HepG2 (cell line): ENCODE results near the gene TBC1D20. TPM values are rescaled to one million over a fixed set of nuclear protein-coding genes. Genes with fewer than 3 reads are reported as not detected.

Experiments
- ATAC-seq: fragments of 200-7000 bp; cut with Tn5 transposase; 3 replicates; pipeline ENCODE4 v1.9.1; 2020; ENCODE audit warnings: mild to moderate bottlenecking, moderate library complexity
- BruUV-seq: library from RNA; stranded (reverse); fragments of 400-500 nt; replicated peaks from 2 replicates; lab custom pipeline; 2021; lab: Mats Ljungman, UMichigan
- CTCF ChIA-PET: fragments of 300-600 bp; formaldehyde crosslinking; extraction: SDS; loops from one replicate; lab custom pipeline; 2021; ENCODE audit warnings: low total read pairs, inconsistent platforms, low intra/inter-chr PET ratio; lab: Yijun Ruan, JAX
- POLR2A ChIA-PET: fragments of 350-600 bp; sonication (Branson Sonifier 250); formaldehyde crosslinking; loops from one replicate; lab custom pipeline; 2020; ENCODE audit warnings: antibody characterized with exemption, inconsistent platforms; lab: Yijun Ruan, JAX
- DNase-seq: peaks from one replicate; pipeline ENCODE4 v3.0.0-alpha.2; 2015; ENCODE audit warnings: low spot score
- FAIRE-seq: peaks from 3 replicates; lab custom pipeline; 2011; peaks lifted over from hg19 to GRCh38; lab: Jason Lieb, UNC
- H2AFZ ChIP-seq: one replicate; pipeline ENCODE4 v1.6.1; 2011; ENCODE audit warnings: low read length, inconsistent platforms
- H3K27ac ChIP-seq: fragments of 300-600 bp; 3 replicates; pipeline ENCODE4 v1.8.0; 2011; ENCODE audit warnings: mixed run types, mild to moderate bottlenecking, mixed read lengths, low read length, inconsistent platforms; ENCODE audit not compliant: insufficient read depth; ENCODE audit errors: extremely low read length
- H3K27me3 ChIP-seq, 2 experiments: fragments of 200-600 bp in 1 of 2; 2 replicates in 1 of 2; 3 replicates in 1 of 2; pipeline versions ENCODE4 v1.6.0 to v1.8.0; 2011; ENCODE audit warnings: low read length in 2 of 2, mild to moderate bottlenecking in 2 of 2, moderate library complexity in 2 of 2, inconsistent platforms in 1 of 2; ENCODE audit not compliant: insufficient read depth in 2 of 2, control insufficient read depth in 1 of 2
- H3K36me3 ChIP-seq, 2 experiments: fragments of 200-600 bp in 1 of 2; replicated peaks in 1 of 2; 2 replicates in 1 of 2; 3 replicates in 1 of 2; pipeline versions ENCODE4 v1.5.1 to v1.8.0; 2011; ENCODE audit warnings: low read length in 2 of 2, inconsistent platforms in 1 of 2; ENCODE audit not compliant: insufficient read depth in 2 of 2, control insufficient read depth in 1 of 2
- H3K4me1 ChIP-seq: 2 replicates; pipeline ENCODE4 v1.5.1; 2012; ENCODE audit warnings: low read length, inconsistent platforms; ENCODE audit not compliant: insufficient read depth
- H3K4me2 ChIP-seq: 2 replicates; pipeline ENCODE4 v1.6.0; 2011; ENCODE audit warnings: low read depth, low read length, inconsistent platforms
- H3K4me3 ChIP-seq, 3 experiments: fragments of 200-600 bp in 1 of 3; sonication (generic), shearing (Covaris generic) in 1 of 3; replicated peaks in 1 of 3; 2 replicates each; pipeline ENCODE4 v1.5.1; 2011 to 2016; ENCODE audit warnings: low read length in 3 of 3, inconsistent platforms in 2 of 3, low read depth in 2 of 3, mild to moderate bottlenecking in 2 of 3, control low read depth in 1 of 3, mixed read lengths in 1 of 3; ENCODE audit not compliant: insufficient read depth in 1 of 3
- H3K79me2 ChIP-seq: one replicate; pipeline ENCODE4 v1.6.1; 2011; ENCODE audit warnings: low read length, inconsistent platforms; ENCODE audit not compliant: insufficient read depth
- H3K9ac ChIP-seq: 2 replicates; pipeline ENCODE4 v1.6.0; 2011; ENCODE audit warnings: mild to moderate bottlenecking, low read depth, low read length, inconsistent platforms; ENCODE audit not compliant: insufficient read depth
- H3K9me3 ChIP-seq: 2 replicates; pipeline ENCODE4 v1.5.1; 2012; ENCODE audit warnings: mild to moderate bottlenecking, low read length
- H4K20me1 ChIP-seq: 2 replicates; pipeline ENCODE4 v1.6.0; 2011; ENCODE audit warnings: inconsistent platforms, mild to moderate bottlenecking, low read length, moderate library complexity; ENCODE audit not compliant: insufficient read depth
- CHCHD3 ChIP-seq: sonication (generic); formaldehyde crosslinking; IDR thresholded peaks from 2 replicates; pipeline ENCODE4 v1.8.0; 2022; ENCODE audit warnings: mild to moderate bottlenecking, missing genetic modification reagents, moderate library complexity
- DR1 ChIP-seq: sonication (generic); formaldehyde crosslinking; IDR thresholded peaks from 2 replicates; pipeline ENCODE4 v1.8.0; 2021; ENCODE audit warnings: mild to moderate bottlenecking, missing genetic modification reagents, inconsistent platforms
- GFI1 ChIP-seq: sonication (generic); formaldehyde crosslinking; IDR thresholded peaks from 2 replicates; pipeline ENCODE4 v1.5.0; 2020; ENCODE audit warnings: missing genetic modification reagents, mild to moderate bottlenecking, borderline replicate concordance
- NCOA2 ChIP-seq: sonication (generic); formaldehyde crosslinking; IDR thresholded peaks from 2 replicates; pipeline ENCODE4 v1.8.0; 2022; ENCODE audit warnings: inconsistent platforms
- NRL ChIP-seq: sonication (generic); formaldehyde crosslinking; IDR thresholded peaks from 2 replicates; pipeline ENCODE4 v1.5.0; 2020; ENCODE audit warnings: missing genetic modification reagents, mild to moderate bottlenecking, moderate library complexity, borderline replicate concordance
- PITX1 ChIP-seq: sonication (generic); formaldehyde crosslinking; IDR thresholded peaks from 2 replicates; pipeline ENCODE4 v1.5.1; 2020; ENCODE audit warnings: mild to moderate bottlenecking, missing genetic modification reagents
- POLR2AphosphoS5 ChIP-seq: IDR thresholded peaks from 2 replicates; pipeline ENCODE4 v1.6.1; 2012; ENCODE audit warnings: low read depth, low read length
- RBM22 ChIP-seq: fragments of 200-400 bp; formaldehyde crosslinking; optimal IDR thresholded peaks from 2 replicates; pipeline ENCODE3; 2017; ENCODE audit warnings: mild to moderate bottlenecking, low read length, moderate library complexity
- RBM39 ChIP-seq: fragments of 200-400 bp; formaldehyde crosslinking; IDR thresholded peaks from one replicate; pipeline ENCODE4 v1.6.1; 2018; ENCODE audit warnings: antibody characterized with exemption, mild to moderate bottlenecking, low read depth, low read length; ENCODE audit not compliant: poor library complexity, severe bottlenecking
- ZKSCAN8 ChIP-seq: IDR thresholded peaks from 2 replicates; pipeline ENCODE4 v1.6.1; 2016; ENCODE audit warnings: borderline replicate concordance, missing genetic modification reagents, missing compliant biosample characterization
- ZNF234 ChIP-seq: sonication (generic); formaldehyde crosslinking; conservative IDR thresholded peaks from 2 replicates; pipeline ENCODE4 v1.5.1; 2020; ENCODE audit warnings: mild to moderate bottlenecking, missing genetic modification reagents
- ZNF331 ChIP-seq: sonication (generic); formaldehyde crosslinking; IDR thresholded peaks from 2 replicates; pipeline ENCODE4 v1.4.0; 2020; ENCODE audit warnings: missing genetic modification reagents
- ZNF367 ChIP-seq: sonication (generic); formaldehyde crosslinking; IDR thresholded peaks from 2 replicates; pipeline ENCODE4 v1.4.0; 2020; ENCODE audit warnings: missing genetic modification reagents, borderline replicate concordance
- ZNF563 ChIP-seq: sonication (generic); formaldehyde crosslinking; IDR thresholded peaks from 2 replicates; pipeline ENCODE4 v1.8.0; 2022; ENCODE audit warnings: mild to moderate bottlenecking, moderate library complexity, missing genetic modification reagents
- ZNF589 ChIP-seq: sonication (generic); formaldehyde crosslinking; conservative IDR thresholded peaks from 2 replicates; pipeline ENCODE4 v1.8.0; 2022; ENCODE audit warnings: mild to moderate bottlenecking, moderate library complexity, missing genetic modification reagents
- ZNF605 ChIP-seq: sonication (generic); formaldehyde crosslinking; IDR thresholded peaks from 2 replicates; pipeline ENCODE4 v1.8.0; 2022; ENCODE audit warnings: mild to moderate bottlenecking, missing genetic modification reagents
- ZNF607 ChIP-seq: sonication (generic); formaldehyde crosslinking; IDR thresholded peaks from 2 replicates; pipeline ENCODE4 v1.5.1; 2020; ENCODE audit warnings: missing genetic modification reagents, mild to moderate bottlenecking, borderline replicate concordance
- ZNF747 ChIP-seq: sonication (generic); formaldehyde crosslinking; IDR thresholded peaks from 2 replicates; pipeline ENCODE4 v1.8.1; 2023; ENCODE audit warnings: missing genetic modification reagents, mild to moderate bottlenecking, borderline replicate concordance
- ZNF75D ChIP-seq: sonication (generic); formaldehyde crosslinking; IDR thresholded peaks from 2 replicates; pipeline ENCODE4 v1.8.1; 2023; ENCODE audit warnings: missing genetic modification reagents, mild to moderate bottlenecking, borderline replicate concordance
- WGBS: methylation state at CpG from one replicate; pipeline ENCODE4 v1.1.6; 2017; ENCODE audit warnings: low lambda C conversion rate; 5-methylcytosine and 5-hydroxymethylcytosine counted together
- in situ Hi-C: cut with HindIII; loops from 2 replicates; pipeline ENCODE4 v1.10.0; 2017; ENCODE audit warnings: low pct_unique_long_range_greater_than_20kb; ENCODE audit not compliant: extremely low pct_ligation_motif_present
- intact Hi-C: fragments of 100-400 bp; cut with micrococcal nuclease; formaldehyde crosslinking; loops from one replicate; pipeline ENCODE4 v1.10.0; 2022; ENCODE audit not compliant: unreplicated experiment
- polyA plus RNA-seq, 8 experiments: library from polyadenylated mRNA; depleted of rRNA in 3 of 8; stranded (reverse) in 7 of 8; unstranded in 1 of 8; fragments of >200 nt; fragmentation: Illumina TruSeq in 4 of 8; extraction: Trizol in 4 of 8; gene quantifications; 2 replicates each; pipeline versions ENCODE4 v1.2.1 to v1.2.3, GENCODE V29; 2011 to 2016; ENCODE audit warnings: low read depth in 4 of 8, missing spikeins in 1 of 8, mixed read lengths in 1 of 8; ENCODE audit not compliant: insufficient read depth in 1 of 8
- total RNA-seq, 5 experiments: library from RNA; depleted of rRNA; stranded (reverse); fragments of >200 nt; fragmentation: Illumina TruSeq; extraction: Trizol; gene quantifications; 2 replicates each; pipeline ENCODE4 v1.2.3, GENCODE V29; 2016; ENCODE audit warnings: low read depth in 1 of 5
- TF ChIP-seq, protein P1 (sequence below): IDR thresholded peaks from 2 replicates; pipeline ENCODE4 v1.6.1; 2016; ENCODE audit warnings: missing genetic modification reagents, missing compliant biosample characterization
- TF ChIP-seq, protein P2 (sequence below): sonication (generic); formaldehyde crosslinking; IDR thresholded peaks from 2 replicates; pipeline ENCODE4 v1.9.0; 2022; ENCODE audit warnings: missing genetic modification reagents, mild to moderate bottlenecking, borderline replicate concordance
- TF ChIP-seq, protein P3 (sequence below): sonication (generic); formaldehyde crosslinking; IDR thresholded peaks from 2 replicates; pipeline ENCODE4 v1.8.1; 2022; ENCODE audit warnings: mild to moderate bottlenecking, missing genetic modification reagents

The TBC1D20 gene
- total and polyA plus RNA-seq, 2 of the 13 experiments (the other 11 are each of a cell fraction or from before 2014, with no cell fraction given) = 36.6 to 47.1 TPM

DNA sequence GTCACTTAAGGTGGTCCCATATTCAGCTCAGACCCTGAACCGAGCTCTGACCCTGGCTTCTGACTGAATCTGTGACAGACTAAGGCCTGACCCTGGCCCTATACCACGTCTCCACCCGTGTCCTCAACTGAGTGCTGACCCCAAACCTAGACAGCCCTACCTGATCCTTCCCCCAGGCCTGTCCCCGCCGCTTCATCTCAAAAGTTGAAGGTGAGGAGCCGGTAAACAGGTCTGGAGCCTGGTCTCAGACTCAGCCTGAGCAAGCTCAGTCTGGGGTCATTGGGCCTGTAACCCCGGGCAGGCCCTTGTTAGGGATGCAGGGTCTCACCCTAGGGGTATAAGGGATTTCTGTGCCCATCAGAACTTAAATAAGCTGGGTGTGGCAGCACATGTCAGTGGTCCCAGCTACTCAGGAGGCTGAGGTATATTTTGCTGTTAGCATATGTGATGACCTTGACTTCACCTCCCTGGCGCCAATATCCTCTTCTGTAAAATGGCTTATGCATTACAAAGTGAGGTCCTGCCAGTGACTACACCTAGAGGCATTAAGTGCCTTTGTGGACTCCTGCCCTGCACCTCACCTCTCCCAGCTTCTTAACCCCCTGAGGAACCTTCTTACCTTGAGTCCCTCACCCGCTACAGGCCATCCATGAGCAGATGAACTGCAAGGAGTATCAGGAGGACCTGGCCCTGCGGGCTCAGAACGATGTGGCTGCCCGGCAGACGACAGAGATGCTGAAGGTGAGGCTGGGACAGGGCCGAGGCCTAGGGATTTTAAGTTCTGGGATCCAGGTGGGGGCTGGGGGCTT lies 34.3 kb downstream of the TBC1D20 start:
- Histone ChIP-seq H3K4me1 (no peaks in the 10 kb centered on the region), H3K9me3 (no peaks in the 10 kb centered on the region), H4K20me1 (no peaks in the 10 kb centered on the region), H3K4me2 (no peak overlapping the region), H3K79me2 (no peaks in the 10 kb centered on the region), H3K4me3 (no peak overlapping the region), H3K27me3 (no peaks in the 10 kb centered on the region), H3K9ac (no peak overlapping the region), H2AFZ (no peak overlapping the region), H3K36me3 (peaks cover 35 to 63% of the 10 kb centered on the region in 2 experiments), H3K27ac (no peak overlapping the region)
- FAIRE-seq = no peak
- in situ Hi-C loops (no loop called here), intact Hi-C loops (no loop called here)
- DNase-seq = no peak
- ChIA-PET CTCF (no interaction called here), POLR2A (interaction anchor here (1.0 to 3.1 kb wide), 7 partner anchors 21 to 81 kb away, joined by 3 to 13 read pairs (median 5); partner anchors contain the start of genes NRSN2 and TRIB3)
- WGBS = over 99% methylated on average over 14 of the region's 14 CpGs
- ATAC-seq = no peak
- no TSS peak for BruUV-seq
- no peak for TF ChIP-seq ZNF367
- no peak for TF ChIP-seq ZNF607 (CRISPR knock-in tag)
- TF ChIP-seq DR1 = no peak
- no peak for TF ChIP-seq ZNF589 (CRISPR knock-in tag)
- TF ChIP-seq ZNF75D (CRISPR knock-in tag) = no peak
- TF ChIP-seq CHCHD3 (CRISPR knock-in tag) = 0 out of 2 replicates have a peak, but pooled peaks have one; percentile 21
- TF ChIP-seq ZNF563 (CRISPR knock-in tag) = 0 out of 2 replicates have a peak, but pooled peaks have one; percentile 16
- 0 out of 2 replicates have a peak, but pooled peaks have one; percentile 2 for TF ChIP-seq NRL (CRISPR knock-in tag)
- TF ChIP-seq PITX1 (CRISPR knock-in tag) = no peak
- TF ChIP-seq, protein P1, sequence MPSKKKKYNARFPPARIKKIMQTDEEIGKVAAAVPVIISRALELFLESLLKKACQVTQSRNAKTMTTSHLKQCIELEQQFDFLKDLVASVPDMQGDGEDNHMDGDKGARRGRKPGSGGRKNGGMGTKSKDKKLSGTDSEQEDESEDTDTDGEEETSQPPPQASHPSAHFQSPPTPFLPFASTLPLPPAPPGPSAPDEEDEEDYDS (CRISPR knock-in tag) = no peak
- no peak for TF ChIP-seq ZNF605 (CRISPR knock-in tag)
- TF ChIP-seq, protein P2, sequence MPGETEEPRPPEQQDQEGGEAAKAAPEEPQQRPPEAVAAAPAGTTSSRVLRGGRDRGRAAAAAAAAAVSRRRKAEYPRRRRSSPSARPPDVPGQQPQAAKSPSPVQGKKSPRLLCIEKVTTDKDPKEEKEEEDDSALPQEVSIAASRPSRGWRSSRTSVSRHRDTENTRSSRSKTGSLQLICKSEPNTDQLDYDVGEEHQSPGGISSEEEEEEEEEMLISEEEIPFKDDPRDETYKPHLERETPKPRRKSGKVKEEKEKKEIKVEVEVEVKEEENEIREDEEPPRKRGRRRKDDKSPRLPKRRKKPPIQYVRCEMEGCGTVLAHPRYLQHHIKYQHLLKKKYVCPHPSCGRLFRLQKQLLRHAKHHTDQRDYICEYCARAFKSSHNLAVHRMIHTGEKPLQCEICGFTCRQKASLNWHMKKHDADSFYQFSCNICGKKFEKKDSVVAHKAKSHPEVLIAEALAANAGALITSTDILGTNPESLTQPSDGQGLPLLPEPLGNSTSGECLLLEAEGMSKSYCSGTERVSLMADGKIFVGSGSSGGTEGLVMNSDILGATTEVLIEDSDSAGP = no peak
- TF ChIP-seq RBM39 = no peak
- no peak for TF ChIP-seq ZNF747 (CRISPR knock-in tag)
- 0 out of 2 replicates have a peak, but pooled peaks have one; percentile 46 for TF ChIP-seq ZNF234
- peak; percentile 53 for TF ChIP-seq RBM22
- TF ChIP-seq NCOA2 (CRISPR knock-in tag) = no peak
- no peak for TF ChIP-seq ZNF331 (CRISPR knock-in tag)
- peak; percentile 39; the same call in 1 of the 2 replicates for TF ChIP-seq POLR2AphosphoS5
- TF ChIP-seq ZKSCAN8 (CRISPR knock-in tag) = no peak
- TF ChIP-seq GFI1 (CRISPR knock-in tag) = no peak
- TF ChIP-seq, protein P3, sequence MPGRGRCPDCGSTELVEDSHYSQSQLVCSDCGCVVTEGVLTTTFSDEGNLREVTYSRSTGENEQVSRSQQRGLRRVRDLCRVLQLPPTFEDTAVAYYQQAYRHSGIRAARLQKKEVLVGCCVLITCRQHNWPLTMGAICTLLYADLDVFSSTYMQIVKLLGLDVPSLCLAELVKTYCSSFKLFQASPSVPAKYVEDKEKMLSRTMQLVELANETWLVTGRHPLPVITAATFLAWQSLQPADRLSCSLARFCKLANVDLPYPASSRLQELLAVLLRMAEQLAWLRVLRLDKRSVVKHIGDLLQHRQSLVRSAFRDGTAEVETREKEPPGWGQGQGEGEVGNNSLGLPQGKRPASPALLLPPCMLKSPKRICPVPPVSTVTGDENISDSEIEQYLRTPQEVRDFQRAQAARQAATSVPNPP (CRISPR knock-in tag) = no peak
